NOMO-1 treated with dmso at 0.1 percent for 144 hours (cell line): ENCODE measurements around the gene ANAPC4.

Experiments used
- DNase-seq: peaks from one replicate; lab custom pipeline; 2025; ENCODE audit not compliant: unreplicated experiment; lab: John Stamatoyannopoulos, UW

Gene ANAPC4

GRCh38 chr4:25430630-25431029, 53.6 kb downstream of the ANAPC4 start:
- no peak for DNase-seq

- no peak for DNase-seq
These were observed 57.1 kb downstream of the ANAPC4 start for GRCh38 chr4:25433966-25434827.

- DNase-seq, result no peak
These were observed 60.9 kb downstream of the ANAPC4 start for GRCh38 chr4:25437926-25438325.

GRCh38 chr4:25439918-25440477, 62.9 kb downstream of the ANAPC4 start:
- peak; percentile 11 for DNase-seq

- no peak for DNase-seq
These were observed 63.5 kb downstream of the ANAPC4 start for GRCh38 chr4:25440478-25441030.

GRCh38 chr4:25441519-25442117, 64.6 kb downstream of the ANAPC4 start:
- DNase-seq, result peak; percentile 9

- DNase-seq, result no peak
These were observed 65.8 kb downstream of the ANAPC4 start for GRCh38 chr4:25442863-25443307.

- no peak for DNase-seq
These were observed 66.8 kb downstream of the ANAPC4 start for GRCh38 chr4:25443851-25444250.

- no peak for DNase-seq
These were observed 69.5 kb downstream of the ANAPC4 start for GRCh38 chr4:25446611-25447010.

- no peak for DNase-seq
These were observed 71.5 kb downstream of the ANAPC4 start for GRCh38 chr4:25448379-25449109.

- no peak for DNase-seq
These were observed 72.2 kb downstream of the ANAPC4 start for GRCh38 chr4:25449270-25449669.

- DNase-seq, result no peak
These were observed 72.6 kb downstream of the ANAPC4 start for GRCh38 chr4:25449688-25450087.

GRCh38 chr4:25450491-25450901, 73.4 kb downstream of the ANAPC4 start:
- DNase-seq, result no peak

GRCh38 chr4:25451676-25452075, 74.6 kb downstream of the ANAPC4 start:
- no peak for DNase-seq

GRCh38 chr4:25452081-25452480, 75.0 kb downstream of the ANAPC4 start:
- no peak for DNase-seq

GRCh38 chr4:25454476-25454875, 77.4 kb downstream of the ANAPC4 start:
- no peak for DNase-seq

- no peak for DNase-seq
These were observed 80.1 kb downstream of the ANAPC4 start for GRCh38 chr4:25457053-25457715.

- DNase-seq, result no peak
These were observed 90.1 kb downstream of the ANAPC4 start for GRCh38 chr4:25466966-25467697.

GRCh38 chr4:25467843-25468242, 90.8 kb downstream of the ANAPC4 start:
- no peak for DNase-seq
